Measurements from ENCODE around the gene SERGEF. TPM values are rescaled to one million over a fixed set of nuclear protein-coding genes. Genes with fewer than 3 reads are reported as not detected.

Gene SERGEF
- total and polyA plus RNA-seq, 2 of the 4 experiments (the other 2 are of a cell fraction): 12.2 to 18.1 TPM

DNA sequence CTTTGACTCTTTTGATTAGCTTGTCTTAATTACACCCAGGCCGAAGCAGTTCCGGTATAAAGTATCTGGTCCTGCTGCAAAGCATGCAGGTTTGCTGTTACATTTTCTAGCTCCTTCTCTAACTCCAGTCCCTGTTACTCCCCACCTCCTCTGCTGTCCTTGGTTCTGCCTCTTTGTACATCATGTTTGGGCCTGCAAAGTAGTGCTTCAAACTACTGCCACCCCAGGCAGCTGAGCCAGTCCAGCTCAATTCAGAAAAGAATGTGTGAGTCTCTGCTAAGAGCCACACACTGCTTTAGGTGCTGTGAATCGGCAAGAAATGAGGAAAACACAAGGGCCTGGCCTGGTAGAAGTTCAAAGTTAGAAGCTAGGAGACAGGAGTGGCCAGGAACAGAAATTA is 136.0 kb downstream of the SERGEF start:
- H3K4me1 ChIP-seq (ENCODE audit: control insufficient read depth, insufficient read depth, low read length): no peaks in the 10 kb centered on the region
- no peak overlapping the region for H3K4me3 ChIP-seq (ENCODE audit: insufficient read depth, low read depth, low read length)
- ATAC-seq (ENCODE audit: low read depth) (no peak), DNase-seq (no peak)
- 84% methylated on average over 2 of the region's 3 CpGs; no CpG with 5 or more reads in 1 of the 2 experiments for WGBS, 2 experiments (ENCODE audit: extremely low coverage in 2 of 2, insufficient read length in 1 of 2)
- H2AK9ac ChIP-seq (replicated peaks; ENCODE audit: low read depth, low read length, poor library complexity): no peak overlapping the region
- H4K8ac ChIP-seq (ENCODE audit: low read depth in 2 of 2, low read length in 2 of 2): no peak overlapping the region
- H4K20me1 ChIP-seq (ENCODE audit: insufficient read depth, low read length): no peaks in the 10 kb centered on the region
- H3K4me2 ChIP-seq (ENCODE audit: low read depth, low read length): no peak overlapping the region
- intact Hi-C loops (cut with micrococcal nuclease) (no loop called here), in situ Hi-C loops (cut with MboI; ENCODE audit: low sequenced_read_pairs) (no loop called here), dilution Hi-C loops (cut with HindIII; ENCODE audit: low sequenced_read_pairs, unreplicated experiment) (no loop called here)
- H3K56ac ChIP-seq (ENCODE audit: extremely low read depth, insufficient read depth, low read length): no peak overlapping the region
- no peak overlapping the region for H2BK5ac ChIP-seq (ENCODE audit: low read depth, low read length, poor library complexity, severe bottlenecking)
- no peak overlapping the region for H2BK20ac ChIP-seq (ENCODE audit: low read depth, low read length)
- H3K36me3 ChIP-seq (ENCODE audit: control insufficient read depth, insufficient read depth, low read length): no peaks in the 10 kb centered on the region; the same call in 1 of the 2 replicates
- no peak overlapping the region for H3K4ac ChIP-seq (ENCODE audit: low read depth, low read length)
- H4K5ac ChIP-seq (ENCODE audit: low read depth, low read length): no peak overlapping the region
- H2AFZ ChIP-seq (replicated peaks; ENCODE audit: low read length, poor library complexity): no peak overlapping the region
- H4K91ac ChIP-seq (ENCODE audit: insufficient read depth, low read depth, low read length): no peak overlapping the region
- BruUV-seq (replicated peaks): no TSS peak
- no peak overlapping the region for H2BK120ac ChIP-seq (ENCODE audit: low read depth, low read length)
- no peak overlapping the region for H3K18ac ChIP-seq (ENCODE audit: low read depth, low read length)
- ChIA-PET CTCF (no interaction called here), POLR2A (ENCODE audit: unreplicated experiment) (no interaction called here)
- H3K27ac ChIP-seq (ENCODE audit: insufficient read depth, low read length): no peak overlapping the region
- no peaks in the 10 kb centered on the region for H3K27me3 ChIP-seq (ENCODE audit: control insufficient read depth, insufficient read depth, low read length)
- H3K14ac ChIP-seq (replicated peaks; ENCODE audit: low read depth, low read length): no peak overlapping the region
- no peak overlapping the region for H3K9ac ChIP-seq (ENCODE audit: low read depth, low read length)
- peaks cover 8% of the 10 kb centered on the region; the same call in 1 of the 2 replicates for H3K9me1 ChIP-seq (ENCODE audit: insufficient read depth, low read length)
- TF ChIP-seq BHLHE40 (IDR thresholded peaks at IDR 0.05; ENCODE audit: low read depth, low read length): no peak
- H3K23ac ChIP-seq (ENCODE audit: low read depth, low read length): no peak overlapping the region
- H3K79me1 ChIP-seq (ENCODE audit: low read depth in 1 of 2, low read length in 2 of 2): no peaks in the 10 kb centered on the region
- H2AK5ac ChIP-seq (ENCODE audit: low read depth, low read length): no peak overlapping the region
- H2BK15ac ChIP-seq (ENCODE audit: low read depth, low read length): no peak overlapping the region
- H3K9me3 ChIP-seq (ENCODE audit: control insufficient read depth, insufficient read depth, low read length): no peaks in the 10 kb centered on the region

Data from IMR-90 (cell line).